AG04450 (cell line): ENCODE data around the gene KANK3. TPM values are rescaled to one million over a fixed set of nuclear protein-coding genes. Genes with fewer than 3 reads are reported as not detected.

ENCODE experiments used
- CTCF ChIA-PET: fragments of 300-600, 350-600 bp; formaldehyde crosslinking; extraction: SDS; loops from one replicate; lab custom pipeline; 2022; ENCODE audit warnings: antibody characterized with exemption, inconsistent platforms; lab: Charles Lee
- POLR2A ChIA-PET: fragments of 350-600 bp; formaldehyde crosslinking; extraction: SDS; loops from one replicate; lab custom pipeline; 2021; ENCODE audit warnings: antibody characterized with exemption, inconsistent platforms; lab: Yijun Ruan, JAX
- DNase-seq: peaks from one replicate; pipeline ENCODE4 v3.0.0-alpha.2; 2011; ENCODE audit warnings: low read depth, low spot score
- H3K27ac ChIP-seq: one replicate; pipeline ENCODE4 v1.5.1; 2012; ENCODE audit warnings: low read depth, low read length, control low read depth
- H3K27me3 ChIP-seq: one replicate; pipeline ENCODE4 v1.6.0; 2012; ENCODE audit warnings: low read length; ENCODE audit not compliant: control insufficient read depth, insufficient read depth
- H3K4me3 ChIP-seq: 2 replicates; pipeline ENCODE4 v1.5.1; 2011; ENCODE audit warnings: mild to moderate bottlenecking, low read depth, low read length, control low read depth
- H3K9me3 ChIP-seq: 2 replicates; pipeline ENCODE4 v1.5.1; 2012; ENCODE audit warnings: low read length; ENCODE audit not compliant: control insufficient read depth, insufficient read depth
- polyA plus RNA-seq: library from polyadenylated mRNA; depleted of rRNA; stranded (reverse); fragments of >200 nt; gene quantifications from 2 replicates; pipeline ENCODE4 v1.2.3, GENCODE V29; 2011
- TF ChIP-seq, protein P1 (sequence below): IDR thresholded peaks from 2 replicates; pipeline ENCODE4 v1.5.1; 2011; ENCODE audit warnings: low read depth, low read length, control low read depth, inconsistent platforms

The KANK3 gene
- polyA plus RNA-seq, 1 experiment, result 0.07 TPM

DNA sequence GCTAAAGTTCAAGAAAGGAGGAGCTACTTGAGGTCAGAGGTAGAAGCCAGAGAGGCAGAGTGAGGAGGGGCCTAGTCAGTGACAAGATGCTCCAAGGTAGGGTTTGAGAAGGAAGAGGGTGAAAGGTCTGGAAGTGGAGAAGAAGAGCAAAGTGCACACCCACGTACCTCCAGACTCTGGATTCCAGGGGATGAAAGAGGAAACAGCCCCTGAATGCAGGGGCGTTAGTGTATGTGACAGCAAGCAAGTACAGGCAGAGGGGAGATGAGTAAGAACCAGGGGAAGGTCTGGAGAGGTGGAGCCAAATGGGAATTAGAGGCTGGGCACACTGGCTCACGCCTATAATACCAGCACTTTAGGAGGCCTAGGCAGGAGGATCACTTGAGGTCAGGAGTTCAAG, 13.1 kb downstream of the KANK3 start:
- no peak for DNase-seq
- Histone ChIP-seq H3K27ac (no peak overlapping the region), H3K4me3 (no peak overlapping the region), H3K9me3 (peaks cover 12% of the 10 kb centered on the region), H3K27me3 (peaks cover 28% of the 10 kb centered on the region)
- CTCF ChIA-PET, result no interaction called here
- TF ChIP-seq, protein P1, sequence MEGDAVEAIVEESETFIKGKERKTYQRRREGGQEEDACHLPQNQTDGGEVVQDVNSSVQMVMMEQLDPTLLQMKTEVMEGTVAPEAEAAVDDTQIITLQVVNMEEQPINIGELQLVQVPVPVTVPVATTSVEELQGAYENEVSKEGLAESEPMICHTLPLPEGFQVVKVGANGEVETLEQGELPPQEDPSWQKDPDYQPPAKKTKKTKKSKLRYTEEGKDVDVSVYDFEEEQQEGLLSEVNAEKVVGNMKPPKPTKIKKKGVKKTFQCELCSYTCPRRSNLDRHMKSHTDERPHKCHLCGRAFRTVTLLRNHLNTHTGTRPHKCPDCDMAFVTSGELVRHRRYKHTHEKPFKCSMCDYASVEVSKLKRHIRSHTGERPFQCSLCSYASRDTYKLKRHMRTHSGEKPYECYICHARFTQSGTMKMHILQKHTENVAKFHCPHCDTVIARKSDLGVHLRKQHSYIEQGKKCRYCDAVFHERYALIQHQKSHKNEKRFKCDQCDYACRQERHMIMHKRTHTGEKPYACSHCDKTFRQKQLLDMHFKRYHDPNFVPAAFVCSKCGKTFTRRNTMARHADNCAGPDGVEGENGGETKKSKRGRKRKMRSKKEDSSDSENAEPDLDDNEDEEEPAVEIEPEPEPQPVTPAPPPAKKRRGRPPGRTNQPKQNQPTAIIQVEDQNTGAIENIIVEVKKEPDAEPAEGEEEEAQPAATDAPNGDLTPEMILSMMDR, result no peak
- POLR2A ChIA-PET, result interaction anchor here (1.0 kb wide), 1 partner anchor 9 kb away, joined by 3 read pairs; the partner anchor contains the start of genes NDUFA7 and RPS28

DNA sequence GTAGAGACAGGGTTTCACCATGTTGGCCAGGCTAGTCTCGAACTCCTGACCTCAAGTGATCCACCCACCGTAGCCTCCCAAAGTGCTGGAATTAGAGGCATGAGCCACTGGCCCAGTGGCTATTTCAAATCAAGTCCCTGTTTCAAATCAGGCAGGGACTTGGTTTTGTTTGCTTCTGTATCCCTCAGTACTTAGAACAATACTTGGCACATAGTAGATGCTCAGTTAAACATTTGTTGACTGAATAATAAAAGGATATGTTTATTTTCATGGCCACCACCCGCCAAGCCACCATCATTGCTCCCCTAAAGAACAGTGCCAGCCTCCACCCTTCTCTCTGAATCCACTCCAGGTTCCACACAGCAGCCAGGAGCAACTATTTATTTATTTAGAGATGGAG, 17.6 kb downstream of the KANK3 start:
- no peak overlapping the region for H3K4me3 ChIP-seq
- H3K9me3 ChIP-seq, result peaks cover 12% of the 10 kb centered on the region
- CTCF ChIA-PET, result interaction anchor here (0.6 kb wide), 2 partner anchors 11 to 28 kb away, joined by 4 to 5 read pairs; no protein-coding TSS in a partner anchor
- H3K27me3 ChIP-seq, result peaks cover 8% of the 10 kb centered on the region
- DNase-seq, result no peak
- TF ChIP-seq, protein P1, result no peak
- POLR2A ChIA-PET, result interaction anchor here (0.7 to 1.4 kb wide), 2 partner anchors 9 to 17 kb away, joined by 3 to 8 read pairs; no protein-coding TSS in a partner anchor
- H3K27ac ChIP-seq, result no peak overlapping the region

DNA sequence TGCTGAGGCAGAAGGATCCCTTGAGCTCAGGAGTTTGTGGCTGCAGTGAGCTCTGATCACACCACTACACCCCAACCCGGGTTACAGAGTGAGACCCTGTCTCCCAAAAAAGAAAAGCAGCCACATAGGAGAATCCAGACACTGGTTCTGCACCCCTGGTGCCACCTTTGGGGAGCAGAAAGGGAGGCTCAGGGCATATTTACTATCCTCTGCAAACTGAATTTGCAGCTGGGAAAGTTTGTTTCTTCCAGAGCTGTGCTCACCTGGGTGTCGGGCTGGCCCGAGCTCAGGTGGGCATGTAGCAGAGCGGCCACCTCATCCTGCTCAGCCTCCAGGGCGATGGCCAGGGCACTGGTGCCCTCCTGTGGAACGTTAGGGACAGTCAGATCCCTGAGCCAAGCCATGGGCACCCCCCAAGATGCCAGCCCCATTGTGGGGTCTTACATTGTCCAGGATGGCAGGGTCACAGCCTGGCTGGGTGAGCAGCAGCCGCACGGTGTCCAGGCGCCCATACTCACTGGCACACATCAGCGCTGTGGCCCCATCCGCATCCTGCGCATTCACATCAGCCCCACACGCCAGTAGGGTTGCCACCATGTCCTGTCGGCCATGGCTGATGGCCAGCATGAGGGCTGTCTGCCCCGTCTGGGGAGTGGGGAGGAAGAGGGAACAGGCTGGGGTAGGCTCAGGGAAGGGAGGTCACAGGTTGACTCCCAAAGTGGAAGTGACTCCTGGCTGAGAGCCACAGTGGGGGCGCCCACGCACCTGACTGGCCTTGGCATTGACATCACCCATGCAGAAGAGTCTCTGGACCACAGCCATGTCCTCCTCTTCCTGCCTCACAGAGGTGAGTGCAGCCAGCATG, 18.6 kb downstream of the KANK3 start:
- no peak for DNase-seq
- H3K9me3 ChIP-seq, result peaks cover 12% of the 10 kb centered on the region
- CTCF ChIA-PET, result interaction anchor here (0.6 to 2.0 kb wide), 2 partner anchors 30 to 257 kb away, joined by 6 to 9 read pairs; no protein-coding TSS in a partner anchor
- H3K27ac ChIP-seq, result no peak overlapping the region
- peaks cover 8% of the 10 kb centered on the region for H3K27me3 ChIP-seq
- H3K4me3 ChIP-seq, result no peak overlapping the region
- TF ChIP-seq, protein P1, result no peak
- POLR2A ChIA-PET, result interaction anchor here (0.6 to 1.4 kb wide), 3 partner anchors 10 to 827 kb away, joined by 3 to 4 read pairs (median 4); a partner anchor contains a TSS

DNA sequence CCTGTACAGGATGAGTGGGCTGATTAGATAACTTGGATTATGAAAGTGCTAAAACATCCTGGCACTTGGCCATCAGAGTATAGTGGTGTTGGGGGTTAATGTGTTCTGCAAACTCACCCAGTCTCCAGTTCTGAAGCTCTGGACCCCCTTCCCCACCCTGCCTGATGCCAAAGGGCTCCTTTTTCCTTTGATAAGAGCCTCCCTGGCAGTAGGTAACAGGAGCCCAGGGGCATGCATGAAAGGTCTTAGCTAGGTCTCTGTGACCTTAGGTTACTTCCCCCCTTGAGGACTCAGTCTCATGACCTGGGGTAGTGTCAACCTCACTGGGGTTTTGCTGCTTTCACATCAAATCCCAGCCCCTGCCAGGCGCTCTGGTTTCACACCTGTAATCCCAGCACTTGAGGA, 19.3 kb downstream of the KANK3 start:
- H3K9me3 ChIP-seq, result peaks cover 12% of the 10 kb centered on the region
- H3K27me3 ChIP-seq, result peaks cover 8% of the 10 kb centered on the region
- DNase-seq, result no peak
- TF ChIP-seq, protein P1, result no peak
- POLR2A ChIA-PET, result interaction anchor here (0.5 to 1.4 kb wide), 3 partner anchors 11 to 324 kb away, joined by 3 to 4 read pairs (median 4); no protein-coding TSS in a partner anchor
- CTCF ChIA-PET, result interaction anchor here (2.0 kb wide), 1 partner anchor 30 kb away, joined by 9 read pairs; no protein-coding TSS in a partner anchor
- no peak overlapping the region for H3K27ac ChIP-seq
- no peak overlapping the region for H3K4me3 ChIP-seq
